IMR-90 (cell line): ENCODE results near the gene ALAS1. TPM values are rescaled to one million over a fixed set of nuclear protein-coding genes. Genes with fewer than 3 reads are reported as not detected.

Experiments used
- ATAC-seq: fragments of 200-7000 bp; cut with Tn5 transposase; 2 replicates; pipeline ENCODE4 v1.9.1; 2020; ENCODE audit warnings: low read depth, mild to moderate bottlenecking, moderate library complexity
- BruUV-seq: library from RNA; stranded (reverse); fragments of 400-500 nt; replicated peaks from 2 replicates; lab custom pipeline; 2021; lab: Mats Ljungman, UMichigan
- CTCF ChIA-PET: fragments of 300-600 bp; formaldehyde crosslinking; extraction: SDS; loops from one replicate; lab custom pipeline; 2021; ENCODE audit warnings: antibody characterized with exemption; lab: Yijun Ruan, JAX
- POLR2A ChIA-PET: fragments of 300-600 bp; sonication (Branson Sonifier 250); formaldehyde crosslinking; loops from one replicate; lab custom pipeline; 2022; ENCODE audit warnings: antibody characterized with exemption; ENCODE audit not compliant: unreplicated experiment; lab: Charles Lee
- DNase-seq: peaks from one replicate; pipeline ENCODE4 v3.0.0; 2013
- H2AFZ ChIP-seq: replicated peaks from 2 replicates; pipeline ENCODE3; 2013; ENCODE audit warnings: low read length, mild to moderate bottlenecking; ENCODE audit not compliant: poor library complexity
- H2AK5ac ChIP-seq: 2 replicates; pipeline ENCODE4 v1.6.1; 2013; ENCODE audit warnings: low read depth, low read length, inconsistent platforms
- H2AK9ac ChIP-seq: replicated peaks from 2 replicates; pipeline ENCODE3; 2013; ENCODE audit warnings: mild to moderate bottlenecking, low read depth, low read length, moderate library complexity; ENCODE audit not compliant: poor library complexity
- H2BK120ac ChIP-seq: 2 replicates; pipeline ENCODE4 v1.6.1; 2013; ENCODE audit warnings: low read depth, low read length, inconsistent platforms
- H2BK15ac ChIP-seq: 3 replicates; pipeline ENCODE4 v1.6.1; 2013; ENCODE audit warnings: low read depth, low read length, inconsistent platforms
- H2BK20ac ChIP-seq: 2 replicates; pipeline ENCODE4 v1.6.1; 2013; ENCODE audit warnings: low read depth, mild to moderate bottlenecking, inconsistent platforms, low read length, moderate library complexity
- H2BK5ac ChIP-seq: 2 replicates; pipeline ENCODE4 v1.6.1; 2013; ENCODE audit warnings: mild to moderate bottlenecking, low read depth, low read length, inconsistent platforms; ENCODE audit not compliant: poor library complexity, severe bottlenecking
- H3K14ac ChIP-seq: replicated peaks from 2 replicates; pipeline ENCODE4 v1.6.1; 2013; ENCODE audit warnings: low read depth, low read length, inconsistent platforms
- H3K18ac ChIP-seq: 2 replicates; pipeline ENCODE4 v1.6.1; 2013; ENCODE audit warnings: low read depth, low read length, control low read depth
- H3K23ac ChIP-seq: 2 replicates; pipeline ENCODE4 v1.6.1; 2013; ENCODE audit warnings: low read depth, low read length, inconsistent platforms
- H3K27ac ChIP-seq: 2 replicates; pipeline ENCODE4 v1.5.1; 2013; ENCODE audit warnings: mild to moderate bottlenecking, control low read depth, low read length; ENCODE audit not compliant: insufficient read depth
- H3K27me3 ChIP-seq: 2 replicates; pipeline ENCODE4 v1.6.1; 2013; ENCODE audit warnings: low read length; ENCODE audit not compliant: control insufficient read depth, insufficient read depth
- H3K36me3 ChIP-seq: 2 replicates; pipeline ENCODE4 v1.6.1; 2013; ENCODE audit warnings: low read length, mixed read lengths; ENCODE audit not compliant: control insufficient read depth, insufficient read depth
- H3K4ac ChIP-seq: 2 replicates; pipeline ENCODE4 v1.6.1; 2013; ENCODE audit warnings: low read depth, low read length, inconsistent platforms
- H3K4me1 ChIP-seq: 2 replicates; pipeline ENCODE4 v1.6.1; 2013; ENCODE audit warnings: low read length, mixed read lengths; ENCODE audit not compliant: control insufficient read depth, insufficient read depth
- H3K4me2 ChIP-seq: 2 replicates; pipeline ENCODE4 v1.6.1; 2013; ENCODE audit warnings: low read depth, mild to moderate bottlenecking, control low read depth, low read length, moderate library complexity
- H3K4me3 ChIP-seq: 2 replicates; pipeline ENCODE4 v1.5.1; 2013; ENCODE audit warnings: low read depth, mild to moderate bottlenecking, control low read depth, low read length, moderate library complexity; ENCODE audit not compliant: insufficient read depth
- H3K56ac ChIP-seq: 2 replicates; pipeline ENCODE4 v1.6.1; 2013; ENCODE audit warnings: low read length, inconsistent platforms; ENCODE audit not compliant: insufficient read depth; ENCODE audit errors: extremely low read depth
- H3K79me1 ChIP-seq, 2 experiments: 2 replicates each; pipeline ENCODE4 v1.6.1; 2013; ENCODE audit warnings: low read length in 2 of 2, inconsistent platforms in 1 of 2, low read depth in 1 of 2
- H3K9ac ChIP-seq: 2 replicates; pipeline ENCODE4 v1.6.1; 2013; ENCODE audit warnings: low read depth, low read length, control low read depth
- H3K9me1 ChIP-seq: 2 replicates; pipeline ENCODE4 v1.6.1; 2013; ENCODE audit warnings: low read length, inconsistent platforms; ENCODE audit not compliant: insufficient read depth
- H3K9me3 ChIP-seq: 2 replicates; pipeline ENCODE4 v1.6.1; 2013; ENCODE audit warnings: low read length; ENCODE audit not compliant: control insufficient read depth, insufficient read depth
- H4K20me1 ChIP-seq: 2 replicates; pipeline ENCODE4 v1.6.1; 2013; ENCODE audit warnings: low read length, inconsistent platforms; ENCODE audit not compliant: insufficient read depth
- H4K5ac ChIP-seq: 2 replicates; pipeline ENCODE4 v1.6.1; 2013; ENCODE audit warnings: mild to moderate bottlenecking, low read depth, low read length, control low read depth
- H4K8ac ChIP-seq, 2 experiments: 2 replicates each; pipeline ENCODE4 v1.6.1; 2013; ENCODE audit warnings: low read depth in 2 of 2, low read length in 2 of 2, control low read depth in 1 of 2, inconsistent platforms in 1 of 2
- H4K91ac ChIP-seq: 2 replicates; pipeline ENCODE4 v1.6.1; 2013; ENCODE audit warnings: low read depth, low read length, inconsistent platforms; ENCODE audit not compliant: insufficient read depth
- BHLHE40 ChIP-seq: fragments of 150-350 bp; IDR thresholded peaks from 2 replicates; pipeline ENCODE4 v1.6.1; 2016; ENCODE audit warnings: mild to moderate bottlenecking, low read depth, low read length
- CEBPB ChIP-seq: IDR thresholded peaks from 2 replicates; pipeline ENCODE4 v1.6.1; 2012; ENCODE audit warnings: low read depth, low read length, improper control_type of control experiment
- CHD1 ChIP-seq: IDR thresholded peaks from 2 replicates; pipeline ENCODE4 v1.6.1; 2012; ENCODE audit warnings: low read depth, low read length, improper control_type of control experiment
- FOS ChIP-seq: fragments of 150-350 bp; IDR thresholded peaks from 2 replicates; pipeline ENCODE4 v1.6.1; 2016; ENCODE audit warnings: low read depth, low read length
- MAFK ChIP-seq: IDR thresholded peaks from 2 replicates; pipeline ENCODE4 v1.6.1; 2012; ENCODE audit warnings: low read depth, low read length, improper control_type of control experiment
- MAZ ChIP-seq: IDR thresholded peaks from 2 replicates; pipeline ENCODE4 v1.6.1; 2012; ENCODE audit warnings: low read depth, mild to moderate bottlenecking, low read length, improper control_type of control experiment, moderate library complexity, borderline replicate concordance
- MXI1 ChIP-seq: IDR thresholded peaks from 2 replicates; pipeline ENCODE4 v1.6.1; 2012; ENCODE audit warnings: low read depth, mild to moderate bottlenecking, low read length, moderate library complexity, borderline replicate concordance
- NFE2L2 ChIP-seq: fragments of 150-350 bp; IDR thresholded peaks from 2 replicates; pipeline ENCODE4 v1.6.1; 2016; ENCODE audit warnings: low read depth, mild to moderate bottlenecking, low read length
- POLR2A ChIP-seq: IDR thresholded peaks from 2 replicates; pipeline ENCODE4 v1.6.1; 2012; ENCODE audit warnings: mild to moderate bottlenecking, low read depth, low read length
- RAD21 ChIP-seq: IDR thresholded peaks from 2 replicates; pipeline ENCODE4 v1.6.1; 2012; ENCODE audit warnings: low read length, improper control_type of control experiment
- RCOR1 ChIP-seq: IDR thresholded peaks from 2 replicates; pipeline ENCODE4 v1.6.1; 2012; ENCODE audit warnings: mild to moderate bottlenecking, low read length, improper control_type of control experiment; ENCODE audit not compliant: insufficient replicate concordance
- RFX5 ChIP-seq: IDR thresholded peaks from 2 replicates; pipeline ENCODE4 v1.8.0; 2012; ENCODE audit warnings: low read depth, mild to moderate bottlenecking, low read length, moderate library complexity
- SMC3 ChIP-seq: fragments of 150-350 bp; IDR thresholded peaks from 2 replicates; pipeline ENCODE4 v1.6.1; 2016; ENCODE audit warnings: low read depth, mild to moderate bottlenecking, antibody characterized with exemption, low read length, moderate library complexity
- WGBS, 2 experiments: methylation state at CpG; one replicate each; pipeline versions ENCODE4 v1.1.5 to v1.1.7; 2013; ENCODE audit warnings: missing lambda C conversion rate in 2 of 2; ENCODE audit not compliant: insufficient read length in 1 of 2; ENCODE audit errors: extremely low coverage in 2 of 2; 5-methylcytosine and 5-hydroxymethylcytosine counted together
- dilution Hi-C: fragments of 300-500 bp; cut with HindIII; formaldehyde crosslinking; loops from one replicate; pipeline ENCODE4 v1.14.3; 2018; ENCODE audit warnings: low sequenced_read_pairs; ENCODE audit not compliant: unreplicated experiment
- in situ Hi-C: fragments of 300-500 bp; cut with MboI; formaldehyde crosslinking; loops from 3 replicates; pipeline ENCODE4 v1.14.3; 2019; ENCODE audit warnings: low sequenced_read_pairs, inconsistent platforms, mixed read lengths
- intact Hi-C: fragments of 100-400 bp; cut with micrococcal nuclease; formaldehyde crosslinking; loops from 2 replicates; pipeline ENCODE4 v1.10.0; 2022
- polyA plus RNA-seq, 3 experiments: library from polyadenylated mRNA; depleted of rRNA; stranded (reverse); fragments of >200 nt; gene quantifications; 2 replicates each; pipeline ENCODE4 v1.2.3, GENCODE V29; 2012; ENCODE audit warnings: low replicate concordance in 1 of 3
- total RNA-seq: library from RNA; depleted of rRNA; stranded (reverse); fragments of >200 nt; gene quantifications from 2 replicates; pipeline ENCODE4 v1.2.3, GENCODE V29; 2012
- TF ChIP-seq, protein P1 (sequence below): fragments of 150-350 bp; IDR thresholded peaks from 2 replicates; pipeline ENCODE4 v1.6.1; 2016; ENCODE audit warnings: low read depth, mild to moderate bottlenecking, low read length, moderate library complexity, borderline replicate concordance
- TF ChIP-seq, protein P2 (sequence below): conservative IDR thresholded peaks from 2 replicates; pipeline ENCODE4 v1.5.1; 2012; ENCODE audit warnings: mild to moderate bottlenecking, low read depth, low read length, improper control_type of control experiment
- TF ChIP-seq, protein P3 (sequence below): fragments of 150-350 bp; IDR thresholded peaks from 2 replicates; pipeline ENCODE4 v1.6.1; 2017; ENCODE audit warnings: mild to moderate bottlenecking, antibody characterized with exemption, low read length, low read depth

Gene ALAS1
- total and polyA plus RNA-seq, 2 of the 4 experiments (the other 2 are of a cell fraction) = 32.8 to 47.2 TPM

DNA sequence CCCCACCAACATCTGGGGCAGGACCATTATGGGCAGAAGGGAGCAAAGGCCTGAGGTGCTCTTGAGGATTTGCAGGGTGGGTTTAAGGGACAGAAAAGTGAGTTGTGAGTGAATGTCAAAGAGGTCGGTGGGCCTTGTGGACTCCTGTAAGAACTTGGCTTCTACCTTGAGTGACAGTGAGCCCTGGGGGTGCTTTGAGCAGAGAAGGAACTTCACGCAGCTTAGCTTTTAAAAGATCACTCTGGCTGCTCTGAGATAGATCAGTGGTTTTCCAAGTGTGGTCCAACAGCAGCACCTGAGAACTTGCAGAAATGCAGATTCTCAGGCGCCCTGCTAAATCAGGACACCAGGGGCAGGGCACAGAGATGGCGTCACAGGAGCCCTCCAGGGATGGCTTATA, 15.3 kb upstream of the ALAS1 start:
- Histone ChIP-seq H3K4me2 (no peak overlapping the region), H3K36me3 (no peaks in the 10 kb centered on the region), H2BK15ac (no peak overlapping the region), H2AK5ac (no peak overlapping the region), H4K8ac (no peak overlapping the region), H3K9ac (no peak overlapping the region), H2AFZ (no peak overlapping the region), H3K27ac (no peak overlapping the region), H2BK20ac (no peak overlapping the region), H2BK5ac (no peak overlapping the region), H3K9me3 (no peaks in the 10 kb centered on the region), H3K56ac (no peak overlapping the region), H3K4ac (no peak overlapping the region), H4K5ac (no peak overlapping the region), H3K79me1 (no peaks in the 10 kb centered on the region), H4K91ac (no peak overlapping the region), H3K9me1 (no peaks in the 10 kb centered on the region), H3K4me1 (no peaks in the 10 kb centered on the region), H2AK9ac (no peak overlapping the region), H3K27me3 (peaks cover 8% of the 10 kb centered on the region), H3K4me3 (no peak overlapping the region), H3K14ac (no peak overlapping the region), H3K18ac (no peak overlapping the region), H3K23ac (no peak overlapping the region), H4K20me1 (no peaks in the 10 kb centered on the region), H2BK120ac (no peak overlapping the region)
- dilution Hi-C loops = no loop called here
- DNase-seq (no peak), ATAC-seq (no peak)
- in situ Hi-C loops = no loop called here
- no peak for TF ChIP-seq CEBPB
- TF ChIP-seq, protein P1, sequence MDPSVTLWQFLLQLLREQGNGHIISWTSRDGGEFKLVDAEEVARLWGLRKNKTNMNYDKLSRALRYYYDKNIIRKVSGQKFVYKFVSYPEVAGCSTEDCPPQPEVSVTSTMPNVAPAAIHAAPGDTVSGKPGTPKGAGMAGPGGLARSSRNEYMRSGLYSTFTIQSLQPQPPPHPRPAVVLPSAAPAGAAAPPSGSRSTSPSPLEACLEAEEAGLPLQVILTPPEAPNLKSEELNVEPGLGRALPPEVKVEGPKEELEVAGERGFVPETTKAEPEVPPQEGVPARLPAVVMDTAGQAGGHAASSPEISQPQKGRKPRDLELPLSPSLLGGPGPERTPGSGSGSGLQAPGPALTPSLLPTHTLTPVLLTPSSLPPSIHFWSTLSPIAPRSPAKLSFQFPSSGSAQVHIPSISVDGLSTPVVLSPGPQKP = no peak
- TF ChIP-seq SMC3 = no peak
- TF ChIP-seq RCOR1 = no peak
- TF ChIP-seq, protein P2, sequence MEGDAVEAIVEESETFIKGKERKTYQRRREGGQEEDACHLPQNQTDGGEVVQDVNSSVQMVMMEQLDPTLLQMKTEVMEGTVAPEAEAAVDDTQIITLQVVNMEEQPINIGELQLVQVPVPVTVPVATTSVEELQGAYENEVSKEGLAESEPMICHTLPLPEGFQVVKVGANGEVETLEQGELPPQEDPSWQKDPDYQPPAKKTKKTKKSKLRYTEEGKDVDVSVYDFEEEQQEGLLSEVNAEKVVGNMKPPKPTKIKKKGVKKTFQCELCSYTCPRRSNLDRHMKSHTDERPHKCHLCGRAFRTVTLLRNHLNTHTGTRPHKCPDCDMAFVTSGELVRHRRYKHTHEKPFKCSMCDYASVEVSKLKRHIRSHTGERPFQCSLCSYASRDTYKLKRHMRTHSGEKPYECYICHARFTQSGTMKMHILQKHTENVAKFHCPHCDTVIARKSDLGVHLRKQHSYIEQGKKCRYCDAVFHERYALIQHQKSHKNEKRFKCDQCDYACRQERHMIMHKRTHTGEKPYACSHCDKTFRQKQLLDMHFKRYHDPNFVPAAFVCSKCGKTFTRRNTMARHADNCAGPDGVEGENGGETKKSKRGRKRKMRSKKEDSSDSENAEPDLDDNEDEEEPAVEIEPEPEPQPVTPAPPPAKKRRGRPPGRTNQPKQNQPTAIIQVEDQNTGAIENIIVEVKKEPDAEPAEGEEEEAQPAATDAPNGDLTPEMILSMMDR = no peak
- no peak for TF ChIP-seq MAZ
- no peak for TF ChIP-seq RFX5
- no peak for TF ChIP-seq FOS
- TF ChIP-seq BHLHE40 = no peak
- TF ChIP-seq POLR2A = no peak
- no peak for TF ChIP-seq MXI1
- TF ChIP-seq CHD1 = no peak
- TF ChIP-seq, protein P3, sequence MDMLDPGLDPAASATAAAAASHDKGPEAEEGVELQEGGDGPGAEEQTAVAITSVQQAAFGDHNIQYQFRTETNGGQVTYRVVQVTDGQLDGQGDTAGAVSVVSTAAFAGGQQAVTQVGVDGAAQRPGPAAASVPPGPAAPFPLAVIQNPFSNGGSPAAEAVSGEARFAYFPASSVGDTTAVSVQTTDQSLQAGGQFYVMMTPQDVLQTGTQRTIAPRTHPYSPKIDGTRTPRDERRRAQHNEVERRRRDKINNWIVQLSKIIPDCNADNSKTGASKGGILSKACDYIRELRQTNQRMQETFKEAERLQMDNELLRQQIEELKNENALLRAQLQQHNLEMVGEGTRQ = no peak
- no peak for TF ChIP-seq RAD21
- TF ChIP-seq NFE2L2 = no peak
- TF ChIP-seq MAFK = no peak
- POLR2A ChIA-PET = no interaction called here
- BruUV-seq = no TSS peak
- WGBS, 2 experiments = 81% methylated on average over 2 of the region's 4 CpGs; no CpG with 5 or more reads in 1 of the 2 experiments
- CTCF ChIA-PET = no interaction called here
- intact Hi-C loops = no loop called here
